Skeletal muscle satellite cell (primary cell): ENCODE measurements around the gene PCGF3.
"Not testable (repeated sequence)": the region's sequence is repeated elsewhere in the genome, so short reads cannot be mapped to it uniquely, and the experiment has no call there.

Experiments used
- H3K27me3 ChIP-seq: 2 replicates; pipeline ENCODE4 v1.7.0; 2013; ENCODE audit warnings: low read length; ENCODE audit not compliant: control insufficient read depth, insufficient read depth
- H3K36me3 ChIP-seq: 2 replicates; pipeline ENCODE4 v1.7.0; 2013; ENCODE audit warnings: mild to moderate bottlenecking, control low read depth, low read length; ENCODE audit not compliant: insufficient read depth
- H3K4me1 ChIP-seq: 2 replicates; pipeline ENCODE4 v1.7.0; 2013; ENCODE audit warnings: low read length; ENCODE audit not compliant: control insufficient read depth, insufficient read depth
- H3K4me2 ChIP-seq: 2 replicates; pipeline ENCODE4 v1.7.0; 2013; ENCODE audit warnings: mild to moderate bottlenecking, low read length
- H3K4me3 ChIP-seq: 2 replicates; pipeline ENCODE4 v1.7.0; 2013; ENCODE audit warnings: low read length
- H3K9ac ChIP-seq: 2 replicates; pipeline ENCODE4 v1.7.0; 2013; ENCODE audit warnings: mild to moderate bottlenecking, low read depth, low read length, moderate library complexity
- H3K9me3 ChIP-seq: replicated peaks from 2 replicates; pipeline ENCODE4 v1.7.0; 2013; ENCODE audit warnings: mild to moderate bottlenecking, control low read depth, low read length

PCGF3 gene

DNA sequence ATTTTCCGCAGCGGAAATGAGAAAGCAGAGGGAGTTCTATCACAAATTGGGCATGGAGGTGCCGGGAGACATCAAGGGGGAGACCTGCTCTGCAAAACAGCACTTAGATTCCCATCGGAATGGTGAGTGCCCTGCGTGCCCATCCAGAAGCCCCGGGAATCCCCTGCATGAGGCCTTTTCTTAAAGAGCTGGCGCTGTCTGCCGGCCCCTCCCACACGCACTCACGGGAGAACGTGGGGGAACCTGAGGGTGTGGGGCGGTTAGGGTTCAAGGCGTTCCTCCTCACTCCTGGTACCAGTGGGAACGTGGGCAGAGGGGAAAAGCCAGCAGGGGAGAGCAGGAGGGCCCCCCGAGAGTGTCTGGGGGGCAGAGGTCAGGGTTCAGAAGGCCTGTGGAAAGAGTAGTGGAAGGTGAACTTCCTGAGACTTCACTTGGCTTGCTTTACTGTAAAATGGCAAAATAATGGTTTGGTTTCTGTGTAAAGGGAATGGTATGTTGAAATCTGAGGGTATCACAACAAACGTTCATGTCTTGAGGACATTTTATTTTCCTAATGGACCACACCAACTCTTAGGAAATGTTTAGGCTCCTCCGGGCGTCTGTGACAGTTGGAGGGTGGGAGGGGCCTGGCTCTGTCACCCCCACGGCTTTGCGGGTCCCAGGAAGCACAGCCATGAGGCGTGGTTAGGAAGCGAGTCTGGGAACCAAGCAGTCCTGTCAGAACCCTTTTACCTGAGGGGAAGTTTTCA, 38.0 kb downstream of the PCGF3 start:
- peaks cover 35% of the 10 kb centered on the region for H3K36me3 ChIP-seq
- H3K4me2 ChIP-seq: no peak overlapping the region
- H3K4me3 ChIP-seq: no peak overlapping the region
- no peaks in the 10 kb centered on the region for H3K27me3 ChIP-seq
- H3K9ac ChIP-seq: no peak overlapping the region
- H3K9me3 ChIP-seq: no peaks in the 10 kb centered on the region
- peaks cover 42% of the 10 kb centered on the region for H3K4me1 ChIP-seq

DNA sequence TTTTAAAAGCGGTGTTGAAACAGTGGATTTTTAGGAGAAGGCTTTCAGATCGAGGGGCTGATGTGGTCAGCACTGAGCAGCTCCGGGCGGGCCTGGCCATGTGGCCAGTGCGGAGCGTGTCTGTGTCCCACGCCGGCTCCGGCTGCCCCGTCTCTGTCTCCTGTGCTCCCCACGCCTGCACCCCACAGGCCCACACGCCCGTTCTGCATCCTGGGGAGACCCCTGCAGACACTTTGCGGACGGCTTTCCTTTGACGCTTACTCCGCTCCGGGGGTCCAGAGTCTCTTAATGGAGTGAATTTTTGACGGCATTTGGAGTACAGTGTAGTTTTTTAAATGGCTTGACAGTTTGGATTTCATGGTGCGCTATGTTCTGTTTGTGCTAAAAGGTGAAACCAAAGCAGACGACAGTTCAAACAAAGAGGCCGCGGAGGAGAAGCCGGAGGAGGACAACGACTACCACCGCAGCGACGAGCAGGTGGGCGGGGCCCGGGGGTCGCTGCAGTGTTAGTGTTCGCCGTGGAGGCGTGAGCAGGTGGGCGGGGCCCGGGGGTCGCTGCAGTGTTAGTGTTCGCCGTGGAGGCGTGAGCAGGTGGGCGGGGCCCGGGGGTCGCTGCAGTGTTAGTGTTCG, 38.7 kb downstream of the PCGF3 start:
- H3K4me3 ChIP-seq: no peak overlapping the region
- no peak overlapping the region for H3K4me2 ChIP-seq
- peak overlapping the region; percentile 3 for H3K9ac ChIP-seq
- H3K9me3 ChIP-seq: no peaks in the 10 kb centered on the region
- H3K36me3 ChIP-seq: peaks cover 31% of the 10 kb centered on the region
- H3K4me1 ChIP-seq: peaks cover 45% of the 10 kb centered on the region
- H3K27me3 ChIP-seq: no peaks in the 10 kb centered on the region

DNA sequence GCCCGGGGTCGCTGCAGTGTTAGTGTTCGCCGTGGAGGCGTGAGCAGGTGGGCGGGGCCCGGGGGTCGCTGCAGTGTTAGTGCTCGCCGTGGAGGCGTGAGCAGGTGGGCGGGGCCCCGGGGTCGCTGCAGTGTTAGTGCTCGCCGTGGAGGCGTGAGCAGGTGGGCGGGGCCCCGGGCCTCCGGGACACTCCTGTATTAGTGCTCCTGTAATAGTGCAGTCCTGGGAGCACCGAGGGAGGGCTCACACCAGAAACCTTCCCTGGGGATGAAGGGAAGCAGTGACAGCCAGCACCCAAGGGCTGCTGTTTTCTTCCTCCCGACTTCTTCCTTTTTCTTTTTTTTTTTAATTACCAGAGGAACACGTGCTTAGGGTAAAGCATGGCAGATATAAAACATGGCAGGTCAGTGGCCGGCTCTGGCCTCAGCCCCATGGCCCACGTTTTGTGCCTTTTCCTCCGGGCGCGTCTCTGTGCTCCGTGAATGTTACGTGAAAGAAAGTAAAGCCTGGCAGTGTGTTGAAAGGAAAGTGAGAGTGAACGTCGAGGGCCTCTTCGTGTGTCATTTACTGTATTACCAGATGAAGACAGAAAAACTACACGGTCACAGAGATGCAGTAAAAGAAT, 42.0 kb downstream of the PCGF3 start:
- no peak overlapping the region for H3K4me3 ChIP-seq
- H3K4me1 ChIP-seq: peaks cover 54% of the 10 kb centered on the region
- peaks cover 31% of the 10 kb centered on the region for H3K36me3 ChIP-seq
- no peak overlapping the region for H3K9ac ChIP-seq
- no peaks in the 10 kb centered on the region for H3K27me3 ChIP-seq
- no peak overlapping the region for H3K4me2 ChIP-seq
- H3K9me3 ChIP-seq: no peaks in the 10 kb centered on the region

DNA sequence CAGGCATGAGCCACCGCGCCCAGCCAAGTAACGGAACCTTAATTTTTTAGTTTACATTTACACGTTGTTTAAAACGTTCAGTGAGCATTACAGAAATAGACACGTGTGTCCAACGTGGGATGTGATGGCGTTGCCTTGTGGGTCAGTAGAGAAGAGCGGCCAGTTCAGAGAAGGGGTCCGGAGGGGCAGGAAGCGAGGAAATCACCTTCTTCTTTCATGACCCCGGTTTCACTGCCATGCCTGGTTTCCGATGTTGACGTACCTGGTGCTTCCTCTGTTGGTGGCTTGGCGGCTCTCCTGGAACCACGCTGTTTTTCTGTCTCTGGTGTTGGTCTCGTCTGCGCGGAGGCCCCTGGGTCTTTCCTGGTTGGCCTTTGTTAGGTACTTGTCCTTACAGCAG, 42.8 kb downstream of the PCGF3 start:
- Histone ChIP-seq H3K27me3 (no peaks in the 10 kb centered on the region), H3K36me3 (peaks cover 37% of the 10 kb centered on the region), H3K4me2 (no peak overlapping the region), H3K4me1 (peaks cover 51% of the 10 kb centered on the region), H3K4me3 (no peak overlapping the region), H3K9ac (no peak overlapping the region), H3K9me3 (no peaks in the 10 kb centered on the region)

DNA sequence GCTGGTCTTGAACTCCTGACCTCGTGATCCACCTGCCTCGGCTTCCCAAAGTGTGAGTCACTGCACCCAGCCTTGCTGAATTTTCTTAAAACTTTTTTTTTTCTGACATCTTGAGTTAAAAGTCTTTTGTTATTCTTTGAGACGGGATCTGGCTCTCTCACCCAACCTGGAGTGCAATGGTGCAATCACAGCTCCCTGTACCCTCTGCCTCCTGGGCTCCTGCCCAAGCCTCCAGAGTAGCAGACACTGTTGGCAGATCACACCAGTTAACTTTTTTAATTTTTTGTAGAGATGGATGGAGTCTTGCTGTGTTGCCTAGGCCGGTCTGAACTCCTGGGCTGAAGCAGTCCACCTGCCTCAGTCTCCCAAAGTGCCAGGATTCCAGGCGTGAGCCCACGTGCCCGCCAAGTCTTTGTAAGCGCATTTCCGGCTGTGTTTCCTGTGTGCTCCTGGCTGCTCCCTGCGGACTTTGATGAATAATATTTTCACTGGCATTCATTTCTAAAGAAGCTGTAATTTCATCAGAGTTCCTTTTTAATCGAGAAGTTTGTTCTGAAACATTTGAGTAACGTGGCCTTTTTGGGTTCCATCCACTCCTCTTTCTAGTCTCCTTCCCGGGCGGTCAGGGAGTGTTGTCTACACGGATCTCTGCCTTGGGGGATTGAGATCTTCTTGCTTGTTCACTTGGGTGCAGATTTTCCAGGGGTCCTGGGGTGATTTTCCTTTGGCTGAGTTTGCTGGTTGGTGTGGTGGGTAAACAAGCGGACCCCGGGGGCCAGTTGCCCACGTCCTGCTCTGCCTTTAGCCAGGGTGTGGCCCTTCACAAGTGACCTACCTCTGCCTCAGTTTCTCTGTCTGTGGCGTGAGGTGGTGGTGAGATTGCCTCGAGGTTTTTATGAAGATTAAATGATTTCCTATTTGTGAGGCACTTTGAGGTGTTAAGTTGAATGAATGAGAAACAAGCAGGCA, 44.4 kb downstream of the PCGF3 start:
- Histone ChIP-seq H3K4me1 (peaks cover 41% of the 10 kb centered on the region), H3K27me3 (no peaks in the 10 kb centered on the region), H3K9me3 (no peaks in the 10 kb centered on the region), H3K9ac (peak overlapping the region; percentile 56), H3K36me3 (peaks cover 47% of the 10 kb centered on the region), H3K4me3 (peak overlapping the region; percentile 49), H3K4me2 (peak overlapping the region; percentile 69)

DNA sequence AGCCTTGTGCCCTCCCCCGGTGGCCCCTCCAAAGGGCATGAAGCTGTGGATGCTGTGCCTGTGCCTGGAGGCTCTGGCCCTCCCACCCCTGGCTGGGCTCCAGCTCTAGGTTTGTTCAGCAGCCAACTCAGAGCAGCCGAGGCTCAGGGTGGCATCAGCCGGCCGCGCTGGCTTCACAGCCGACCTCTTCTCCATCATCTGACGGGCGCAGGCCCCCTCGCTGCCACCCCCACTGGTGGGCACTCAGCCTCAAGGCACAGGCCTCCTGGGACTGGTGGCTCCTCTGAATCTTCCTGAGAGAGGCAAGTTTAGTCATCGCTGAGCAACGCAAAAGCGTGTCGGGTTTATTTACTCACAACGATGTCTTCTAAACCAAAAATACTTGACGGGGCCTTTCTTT, 46.0 kb downstream of the PCGF3 start:
- peak overlapping the region; percentile 79 for H3K4me2 ChIP-seq
- peaks cover 41% of the 10 kb centered on the region for H3K4me1 ChIP-seq
- H3K9ac ChIP-seq: peak overlapping the region; percentile 45
- H3K9me3 ChIP-seq: no peaks in the 10 kb centered on the region
- H3K36me3 ChIP-seq: peaks cover 56% of the 10 kb centered on the region
- H3K4me3 ChIP-seq: peak overlapping the region; percentile 51
- no peaks in the 10 kb centered on the region for H3K27me3 ChIP-seq

DNA sequence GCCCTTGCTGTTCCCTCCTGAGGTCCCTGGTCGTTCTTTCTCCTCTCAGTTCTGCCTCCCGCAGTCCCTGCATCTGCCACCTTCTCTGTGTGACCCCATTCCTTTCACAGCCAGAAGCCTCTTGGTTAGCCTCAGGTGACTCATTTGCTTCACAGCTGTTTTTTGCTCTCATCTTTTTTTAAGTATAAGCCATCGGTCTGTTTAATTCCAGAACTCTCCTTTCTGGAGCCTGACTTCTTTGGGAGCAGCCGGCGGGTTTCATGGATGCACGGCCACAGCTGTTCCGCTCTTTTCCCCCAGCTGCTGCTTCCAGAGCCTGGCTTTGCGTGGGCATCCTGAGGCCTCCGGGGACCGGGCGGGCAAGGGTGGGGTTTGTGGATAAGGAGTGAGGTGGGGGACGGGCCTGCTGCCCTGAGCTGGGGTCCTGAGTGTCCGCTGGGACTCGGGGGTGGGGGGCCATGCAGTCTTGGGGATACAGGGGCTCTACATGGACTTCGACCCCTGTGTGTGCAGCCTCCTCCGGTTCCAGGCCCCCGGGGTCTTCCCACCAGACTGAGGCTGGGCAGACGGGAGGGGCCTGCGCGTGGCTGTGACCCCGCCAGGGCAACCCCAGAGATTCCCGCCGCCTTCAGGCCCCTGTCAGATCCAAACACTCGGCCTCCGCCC, 46.7 kb downstream of the PCGF3 start:
- Histone ChIP-seq H3K4me1 (peaks cover 41% of the 10 kb centered on the region), H3K36me3 (peaks cover 62% of the 10 kb centered on the region), H3K9ac (peak overlapping the region; percentile 45)

DNA sequence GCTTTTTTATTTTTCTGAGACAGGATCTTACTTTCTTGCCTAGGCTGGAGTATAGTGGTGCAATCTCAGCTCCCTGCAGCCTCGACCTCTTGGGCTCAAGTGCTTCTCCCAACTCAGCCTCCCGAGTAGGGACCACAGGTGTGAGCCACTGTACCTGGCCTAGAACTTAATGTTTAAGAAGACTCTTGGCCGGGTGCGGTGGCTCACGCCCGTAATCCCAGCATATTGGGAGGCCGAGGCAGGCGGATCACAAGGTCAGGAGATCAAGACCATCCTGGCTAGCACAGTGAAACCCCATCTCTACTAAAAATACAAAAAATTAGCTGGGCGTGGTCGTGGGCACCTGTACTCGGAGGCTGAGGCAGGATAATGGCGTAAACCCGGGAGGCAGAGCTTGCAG, 47.6 kb downstream of the PCGF3 start:
- not testable (repeated sequence) for H3K4me3 ChIP-seq, H3K9ac ChIP-seq, H3K4me2 ChIP-seq, H3K27me3 ChIP-seq, H3K9me3 ChIP-seq
- peaks cover 58% of the 10 kb centered on the region for H3K36me3 ChIP-seq
- peaks cover 41% of the 10 kb centered on the region for H3K4me1 ChIP-seq

More for the DNA sequence above, 46.7 kb downstream of the PCGF3 start:
- Histone ChIP-seq H3K27me3 (no peaks in the 10 kb centered on the region), H3K4me3 (peak overlapping the region; percentile 51), H3K4me2 (peak overlapping the region; percentile 79), H3K9me3 (no peaks in the 10 kb centered on the region)

DNA sequence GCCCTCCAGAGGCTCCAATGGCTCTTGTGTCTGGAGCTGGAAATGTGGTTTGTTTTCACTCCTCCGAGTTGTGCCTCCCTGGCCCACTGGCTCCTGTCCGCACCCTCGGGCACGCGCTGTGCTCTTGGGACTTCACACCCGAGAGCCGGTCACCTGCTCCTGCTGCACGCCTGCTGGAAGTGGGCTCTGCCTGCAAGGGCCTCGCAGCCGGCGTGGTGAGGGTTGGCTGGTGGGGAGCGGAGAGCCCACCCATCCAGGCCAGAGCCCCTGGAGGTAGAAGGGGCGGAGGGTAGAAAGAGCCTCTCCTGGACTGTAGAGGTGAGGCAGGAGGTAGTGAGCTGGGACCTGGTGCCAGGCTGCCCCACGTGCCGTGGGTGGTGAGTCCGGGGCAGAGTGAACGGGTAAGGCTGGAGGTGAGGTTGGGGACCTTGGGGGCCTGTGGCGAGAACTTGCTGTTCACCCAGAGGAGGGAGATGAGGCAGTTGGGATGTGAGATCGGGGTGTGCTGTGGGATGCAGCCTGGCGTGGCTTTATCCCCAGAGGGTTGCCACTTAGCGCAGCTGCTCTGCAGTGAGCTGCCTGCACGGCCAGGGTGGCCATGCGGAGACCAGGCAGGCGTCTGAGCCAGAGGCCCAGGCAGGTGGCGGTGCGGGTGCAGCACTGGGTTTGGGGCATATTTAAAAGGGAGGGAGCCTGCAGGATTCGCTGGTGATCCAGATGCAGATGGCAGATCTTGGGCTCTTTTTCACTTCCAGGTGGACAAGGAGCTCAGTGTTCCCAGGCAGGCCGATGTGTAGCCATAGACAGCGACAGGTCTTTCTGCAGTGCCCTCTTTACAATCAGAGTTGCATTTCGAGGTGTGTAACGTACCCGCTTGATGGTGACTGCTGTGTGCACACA, 48.8 kb downstream of the PCGF3 start:
- Histone ChIP-seq H3K27me3 (no peaks in the 10 kb centered on the region), H3K4me2 (no peak overlapping the region), H3K4me1 (peaks cover 37% of the 10 kb centered on the region), H3K9me3 (no peaks in the 10 kb centered on the region), H3K4me3 (no peak overlapping the region), H3K9ac (no peak overlapping the region), H3K36me3 (peaks cover 51% of the 10 kb centered on the region)

DNA sequence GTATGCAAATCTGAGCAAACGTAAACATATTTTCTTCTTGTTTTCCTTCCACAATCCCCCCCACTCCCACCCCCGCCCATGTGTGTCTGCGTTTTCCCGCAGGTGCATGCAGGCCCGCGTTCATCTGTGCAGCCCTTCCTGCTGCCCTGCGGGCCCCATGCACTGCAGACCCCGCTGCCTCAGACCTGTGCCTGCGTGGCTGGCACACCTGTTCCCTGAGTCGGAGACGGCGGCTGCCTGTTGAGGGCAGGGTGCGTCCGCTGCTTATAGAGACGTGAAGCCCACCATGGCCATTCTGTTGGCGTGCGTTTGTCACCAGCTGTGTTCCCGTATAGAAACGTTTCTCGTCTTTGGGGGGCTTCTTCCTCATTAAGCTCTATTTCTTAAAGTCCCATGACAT, 51.5 kb downstream of the PCGF3 start:
- peaks cover 62% of the 10 kb centered on the region for H3K36me3 ChIP-seq
- no peak overlapping the region for H3K9ac ChIP-seq
- no peaks in the 10 kb centered on the region for H3K9me3 ChIP-seq
- no peak overlapping the region for H3K4me3 ChIP-seq
- H3K4me1 ChIP-seq: peaks cover 11% of the 10 kb centered on the region
- no peak overlapping the region for H3K4me2 ChIP-seq
- H3K27me3 ChIP-seq: no peaks in the 10 kb centered on the region
